PFSK-1 (cell line): ENCODE data around the gene FSCN2.

Experiments
- REST ChIP-seq, 2 experiments: IDR thresholded peaks; 2 replicates each; pipeline versions ENCODE4 v1.6.1 to v1.8.0; 2011 to 2012; ENCODE audit warnings: low read depth in 2 of 2, low read length in 2 of 2, control low read depth in 1 of 2, inconsistent platforms in 1 of 2, mild to moderate bottlenecking in 1 of 2, moderate library complexity in 1 of 2; ENCODE audit not compliant: insufficient read depth in 1 of 2
- TAF1 ChIP-seq: IDR thresholded peaks from 2 replicates; pipeline ENCODE4 v1.6.1; 2012; ENCODE audit warnings: low read length, control low read depth, borderline replicate concordance; ENCODE audit not compliant: insufficient read depth

DNA sequence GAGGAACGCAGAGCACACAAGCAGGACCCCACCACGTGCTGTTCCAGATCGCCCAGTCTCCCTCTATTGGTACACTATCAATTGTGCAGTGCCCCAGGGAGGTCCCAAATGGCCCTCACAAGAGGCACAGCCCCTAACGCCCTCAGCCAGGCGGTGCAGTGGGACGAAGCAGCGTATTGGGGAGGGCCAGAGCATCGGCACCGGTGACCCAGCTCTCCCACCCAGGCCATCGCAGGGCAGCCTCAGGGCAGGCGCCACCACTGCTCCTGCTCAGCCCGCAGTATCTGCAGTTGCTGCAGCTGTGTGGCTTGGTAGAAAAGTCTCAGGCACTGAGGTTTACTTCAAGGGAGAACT, 29.9 kb downstream of the FSCN2 start:
- TF ChIP-seq TAF1 (no peak), REST (IDR thresholded peaks at IDR 0.05; ENCODE audit: insufficient read depth in 1 of 2, low read depth in 2 of 2, low read length in 2 of 2) (no peak)
